MCF 10A (cell line): ENCODE results near the gene TCHP. TPM values are rescaled to one million over a fixed set of nuclear protein-coding genes. Genes with fewer than 3 reads are reported as not detected.
"Not testable (repeated sequence)": the region's sequence is repeated elsewhere in the genome, so short reads cannot be mapped to it uniquely, and the experiment has no call there.

Source experiments
- BruUV-seq: library from RNA; stranded (reverse); fragments of 400-500 nt; replicated peaks from 2 replicates; lab custom pipeline; 2021; lab: Mats Ljungman, UMichigan
- CTCF ChIA-PET: fragments of 300-600 bp; sonication (Branson Sonifier 250); formaldehyde crosslinking; extraction: SDS; loops from one replicate; lab custom pipeline; 2021; ENCODE audit warnings: antibody characterized with exemption, inconsistent platforms; lab: Yijun Ruan, JAX
- POLR2A ChIA-PET: fragments of 300-600, 350-650 bp; sonication (Branson Sonifier 250); formaldehyde crosslinking; extraction: SDS; loops from one replicate; lab custom pipeline; 2020; ENCODE audit warnings: antibody characterized with exemption, inconsistent platforms; lab: Yijun Ruan, JAX
- DNase-seq: peaks from one replicate; pipeline ENCODE4 v3.0.0-alpha.2; 2018; ENCODE audit not compliant: unreplicated experiment
- H3K27ac Mint-ChIP-seq: one replicate; pipeline ENCODE4 v1.8.0; 2022; ENCODE audit warnings: mild to moderate bottlenecking, low read depth, mixed read lengths; ENCODE audit not compliant: unreplicated experiment
- H3K27me3 Mint-ChIP-seq: one replicate; pipeline ENCODE4 v1.8.0; 2022; ENCODE audit warnings: mixed read lengths; ENCODE audit not compliant: insufficient read depth, unreplicated experiment
- H3K36me3 Mint-ChIP-seq: one replicate; pipeline ENCODE4 v1.8.0; 2022; ENCODE audit warnings: mild to moderate bottlenecking, moderate library complexity, mixed read lengths; ENCODE audit not compliant: insufficient read depth, unreplicated experiment
- H3K4me1 Mint-ChIP-seq: one replicate; pipeline ENCODE4 v1.8.0; 2022; ENCODE audit warnings: mixed read lengths; ENCODE audit not compliant: insufficient read depth, unreplicated experiment
- H3K4me3 Mint-ChIP-seq: one replicate; pipeline ENCODE4 v1.8.0; 2022; ENCODE audit warnings: mild to moderate bottlenecking, moderate library complexity, mixed read lengths; ENCODE audit not compliant: unreplicated experiment
- H3K9me3 Mint-ChIP-seq: one replicate; pipeline ENCODE4 v1.8.0; 2022; ENCODE audit warnings: mixed read lengths; ENCODE audit not compliant: unreplicated experiment
- CTCF ChIP-seq: fragments of 200-600 bp; IDR thresholded peaks from one replicate; pipeline ENCODE4 v1.8.0; 2022; ENCODE audit warnings: antibody characterized with exemption, mild to moderate bottlenecking; ENCODE audit not compliant: unreplicated experiment
- intact Hi-C: fragments of 100-400 bp; cut with micrococcal nuclease; formaldehyde crosslinking; loops from 2 replicates; pipeline ENCODE4 v1.14.1; 2022
- total RNA-seq: library from RNA; stranded (reverse); gene quantifications from 2 replicates; pipeline ENCODE4 v1.2.3, GENCODE V29; 2022

TCHP gene
- total RNA-seq, 1 experiment from 2014 or later = 36.3 TPM

GRCh38 chr12:109857715-109858114 is 42.4 kb upstream of the TCHP start:
- no peak overlapping the region for H3K4me3 Mint-ChIP-seq
- intact Hi-C loops = no loop called here
- no TSS peak for BruUV-seq

GRCh38 chr12:109858764-109859163 is 41.3 kb upstream of the TCHP start:
- no TSS peak for BruUV-seq
- intact Hi-C loops = no loop called here
- no peaks in the 10 kb centered on the region for H3K9me3 Mint-ChIP-seq

More at GRCh38 chr12:109857715-109858114, 42.4 kb upstream of the TCHP start:
- peaks cover 21% of the 10 kb centered on the region for H3K36me3 Mint-ChIP-seq
- H3K27ac Mint-ChIP-seq = no peak overlapping the region
- H3K4me1 Mint-ChIP-seq = no peaks in the 10 kb centered on the region
- no peak for DNase-seq
- no peaks in the 10 kb centered on the region for H3K9me3 Mint-ChIP-seq
- TF ChIP-seq CTCF = no peak
- POLR2A ChIA-PET = interaction anchor here (0.6 kb wide), 1 partner anchor 55 kb away, joined by 5 read pairs; no protein-coding TSS in a partner anchor
- CTCF ChIA-PET = interaction anchor here (0.6 to 4.4 kb wide), 5 partner anchors 11 to 93 kb away, joined by 3 to 29 read pairs (median 7); no protein-coding TSS in a partner anchor
- H3K27me3 Mint-ChIP-seq = no peaks in the 10 kb centered on the region

GRCh38 chr12:109860977-109861376 is 39.1 kb upstream of the TCHP start:
- no peak for TF ChIP-seq CTCF
- CTCF ChIA-PET = interaction anchor here (1.1 kb wide), 1 partner anchor 8 kb away, joined by 4 read pairs; no protein-coding TSS in a partner anchor
- Mint-ChIP-seq H3K36me3 (peaks cover 8% of the 10 kb centered on the region), H3K27ac (no peak overlapping the region), H3K4me1 (peaks cover 5% of the 10 kb centered on the region), H3K9me3 (no peaks in the 10 kb centered on the region), H3K4me3 (no peak overlapping the region), H3K27me3 (no peaks in the 10 kb centered on the region)
- POLR2A ChIA-PET = no interaction called here
- no TSS peak for BruUV-seq
- intact Hi-C loops = no loop called here
- no peak for DNase-seq

More at GRCh38 chr12:109858764-109859163, 41.3 kb upstream of the TCHP start:
- POLR2A ChIA-PET = no interaction called here
- H3K27me3 Mint-ChIP-seq = no peaks in the 10 kb centered on the region
- H3K36me3 Mint-ChIP-seq = peaks cover 13% of the 10 kb centered on the region
- TF ChIP-seq CTCF = no peak
- CTCF ChIA-PET = interaction anchor here (1.4 to 4.4 kb wide), 4 partner anchors 14 to 69 kb away, joined by 5 to 29 read pairs (median 10); no protein-coding TSS in a partner anchor
- no peak for DNase-seq
- H3K27ac Mint-ChIP-seq = no peak overlapping the region
- H3K4me3 Mint-ChIP-seq = no peak overlapping the region
- no peaks in the 10 kb centered on the region for H3K4me1 Mint-ChIP-seq

GRCh38 chr12:109861689-109862314 is 38.3 kb upstream of the TCHP start:
- H3K9me3 Mint-ChIP-seq = no peaks in the 10 kb centered on the region
- no peak for TF ChIP-seq CTCF
- H3K4me3 Mint-ChIP-seq = no peak overlapping the region
- peaks cover 5% of the 10 kb centered on the region for H3K4me1 Mint-ChIP-seq
- H3K27ac Mint-ChIP-seq = no peak overlapping the region
- DNase-seq = no peak
- H3K27me3 Mint-ChIP-seq = no peaks in the 10 kb centered on the region
- BruUV-seq = no TSS peak
- POLR2A ChIA-PET = no interaction called here
- CTCF ChIA-PET = interaction anchor here (1.1 kb wide), 1 partner anchor 9 kb away, joined by 4 read pairs; no protein-coding TSS in a partner anchor
- intact Hi-C loops = no loop called here
- H3K36me3 Mint-ChIP-seq = peaks cover 8% of the 10 kb centered on the region

DNA sequence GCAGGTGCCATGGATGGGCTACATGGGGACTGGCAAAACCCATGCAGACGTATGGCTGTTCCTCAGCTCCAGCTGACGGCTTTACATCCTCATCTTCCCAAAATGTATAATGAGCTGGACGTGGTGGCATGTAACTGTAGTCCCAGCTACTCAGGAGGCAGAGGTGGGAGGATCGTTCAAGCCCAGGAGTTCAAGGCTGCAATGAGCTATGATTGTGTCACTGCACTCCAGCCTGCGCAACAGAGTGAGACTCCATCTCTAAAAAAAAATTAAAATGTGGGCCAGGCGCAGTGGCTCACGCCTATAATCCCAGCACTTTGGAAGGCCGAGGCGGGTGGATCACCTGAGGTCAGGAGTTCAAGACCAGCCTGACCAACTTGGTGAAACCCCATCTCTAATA is 37.6 kb upstream of the TCHP start:
- CTCF ChIA-PET = interaction anchor here (1.3 to 4.4 kb wide), 2 partner anchors 10 to 59 kb away, joined by 3 to 37 read pairs; no protein-coding TSS in a partner anchor

More for the DNA sequence above, 37.6 kb upstream of the TCHP start:
- POLR2A ChIA-PET = interaction anchor here (0.6 kb wide), 1 partner anchor 1106 kb away, joined by 4 read pairs; no protein-coding TSS in a partner anchor
- DNase-seq, H3K27ac Mint-ChIP-seq, H3K9me3 Mint-ChIP-seq, H3K4me3 Mint-ChIP-seq, H3K4me1 Mint-ChIP-seq, intact Hi-C loops, BruUV-seq, H3K27me3 Mint-ChIP-seq, H3K36me3 Mint-ChIP-seq: not testable (repeated sequence)
